Activated CD4-positive, alpha-beta T cell treated with anti-CD3 and anti-CD28 coated beads, Interleukin-2, amount 50 U/mL, for 1 hour (primary cell): ENCODE data around the gene PTGDR2.
A peak's percentile ranks its signal among the peaks of the same experiment; 100 is the strongest.

Experiments
- DNase-seq: peaks from one replicate; pipeline ENCODE4 v3.0.0-alpha.2; 2020

The PTGDR2 gene

GRCh38 chr11:60857378-60858232 lies 1.9 kb upstream of the PTGDR2 start:
- DNase-seq = no peak

DNA sequence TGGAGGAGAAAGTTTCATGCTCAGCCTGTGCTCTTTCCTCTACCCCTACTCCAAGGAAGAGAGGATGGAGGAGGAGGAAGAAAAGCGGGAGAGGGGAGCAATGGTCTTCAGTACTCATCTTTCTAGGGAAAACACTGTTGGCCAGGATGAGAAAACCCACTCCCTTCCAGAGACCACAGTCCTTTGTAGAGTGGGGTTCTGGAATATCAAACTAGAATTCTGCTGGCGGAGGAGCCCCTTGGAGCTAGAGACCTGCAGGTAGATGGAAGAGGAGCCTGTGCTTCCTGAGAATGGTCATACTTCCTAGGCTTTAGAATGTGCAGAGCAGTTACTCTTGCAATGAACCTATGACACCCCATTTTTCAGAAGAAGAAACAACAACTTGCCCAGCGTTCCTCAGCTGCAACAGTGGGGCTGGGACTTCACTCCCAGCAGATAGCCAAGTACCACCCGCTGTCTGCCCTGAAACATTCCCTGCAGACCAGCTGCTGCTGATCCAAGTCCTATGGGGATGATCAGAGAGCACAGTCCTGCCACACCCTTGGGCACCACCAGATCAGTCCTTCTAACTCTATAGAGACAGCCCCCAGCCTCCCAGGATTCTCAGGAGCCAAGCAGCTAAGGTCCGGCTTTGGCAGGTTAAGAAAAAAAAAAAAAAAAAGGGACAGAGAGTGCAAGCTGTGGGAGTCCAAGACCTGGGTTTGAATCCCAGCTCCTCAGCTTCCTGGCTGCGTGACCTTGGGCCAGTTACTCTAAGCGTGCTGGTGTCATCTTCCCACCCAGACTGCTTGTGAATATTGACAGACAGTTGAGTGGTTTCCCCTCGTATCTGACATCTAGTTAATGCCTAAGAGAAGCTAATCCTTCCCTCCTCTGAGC lies 664 bp downstream of the PTGDR2 start:
- DNase-seq = no peak

DNA sequence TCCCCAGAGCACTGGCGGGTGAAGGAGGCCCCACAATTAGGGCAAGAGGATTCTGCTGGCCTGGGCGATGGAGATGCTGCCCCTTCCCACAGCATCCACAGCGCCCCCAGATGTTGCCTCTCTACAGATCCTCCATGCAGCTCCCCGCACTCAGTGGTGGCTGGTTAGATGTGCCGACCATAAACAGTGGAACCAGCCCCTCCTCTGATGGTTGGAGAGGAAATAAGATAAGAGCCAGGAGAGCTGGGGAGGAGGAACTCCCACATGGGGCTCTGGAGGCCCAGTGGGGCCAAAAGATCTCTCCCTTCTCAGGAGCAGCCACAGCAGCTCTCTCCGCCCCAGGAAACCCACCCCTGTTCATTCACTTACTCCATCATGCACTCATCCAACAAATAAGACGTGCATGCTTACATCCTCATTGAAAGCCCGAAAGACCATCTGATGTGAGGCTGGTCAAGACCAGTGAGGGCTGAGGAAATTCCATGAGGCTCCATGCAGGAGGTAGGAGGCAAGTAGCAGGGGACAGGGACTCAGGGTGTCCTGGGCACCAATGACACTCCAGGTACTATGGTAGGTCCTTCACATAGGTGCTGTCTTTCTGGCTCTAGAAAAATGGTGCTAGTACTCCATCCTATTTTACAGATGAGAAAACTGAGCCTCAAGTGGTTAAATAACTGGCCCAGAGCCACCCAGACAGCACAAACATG lies 1.5 kb downstream of the PTGDR2 start:
- no peak for DNase-seq

DNA sequence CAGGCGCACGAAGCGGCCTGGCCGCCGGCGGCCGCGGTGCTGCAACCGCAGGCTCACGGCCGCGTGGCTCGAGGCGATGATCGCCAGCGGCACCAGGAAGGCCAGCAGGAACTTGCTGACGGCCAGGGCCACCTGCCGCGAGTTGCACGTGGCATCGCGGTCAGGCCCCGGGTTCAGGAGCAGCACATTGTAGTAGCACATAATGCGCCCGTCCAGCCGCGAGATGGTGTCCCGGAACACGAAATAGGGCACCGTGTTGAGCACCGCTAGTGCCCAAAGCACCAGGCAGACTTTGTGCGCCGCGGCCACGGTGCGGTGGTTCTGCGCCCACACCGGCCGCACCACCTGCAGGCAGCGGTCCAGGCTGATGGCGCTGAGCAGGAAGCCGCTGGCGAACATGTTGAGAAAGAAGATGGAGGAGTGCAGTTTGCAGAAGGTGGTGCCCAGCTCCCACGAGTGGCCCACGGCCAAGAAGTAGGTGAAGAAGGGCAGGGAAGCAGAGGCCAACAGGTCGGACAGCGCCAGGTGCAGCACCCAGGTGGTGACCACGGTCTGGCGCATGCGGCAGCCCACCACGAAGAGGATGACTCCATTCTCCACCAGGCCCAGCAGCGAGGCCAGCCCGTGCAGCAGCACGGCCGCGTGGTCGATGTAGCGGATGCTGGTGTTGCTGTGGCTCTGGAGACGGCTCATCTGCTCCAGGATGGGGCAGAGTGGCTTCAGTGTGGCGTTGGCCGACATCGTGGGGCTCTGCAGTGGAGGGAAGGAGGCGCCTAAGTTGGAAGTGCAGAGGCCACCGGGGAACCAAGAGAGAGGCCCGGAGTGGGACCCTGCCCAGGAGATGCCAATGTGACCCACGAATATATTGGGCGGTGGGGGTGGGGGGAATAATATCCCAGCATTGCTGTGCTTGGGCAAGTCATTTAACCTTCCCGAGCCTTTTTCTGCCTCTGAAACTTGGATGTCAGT lies 2.5 kb downstream of the PTGDR2 start:
- DNase-seq = no peak

GRCh38 chr11:60852117-60852981 lies 3.4 kb downstream of the PTGDR2 start:
- no peak for DNase-seq

DNA sequence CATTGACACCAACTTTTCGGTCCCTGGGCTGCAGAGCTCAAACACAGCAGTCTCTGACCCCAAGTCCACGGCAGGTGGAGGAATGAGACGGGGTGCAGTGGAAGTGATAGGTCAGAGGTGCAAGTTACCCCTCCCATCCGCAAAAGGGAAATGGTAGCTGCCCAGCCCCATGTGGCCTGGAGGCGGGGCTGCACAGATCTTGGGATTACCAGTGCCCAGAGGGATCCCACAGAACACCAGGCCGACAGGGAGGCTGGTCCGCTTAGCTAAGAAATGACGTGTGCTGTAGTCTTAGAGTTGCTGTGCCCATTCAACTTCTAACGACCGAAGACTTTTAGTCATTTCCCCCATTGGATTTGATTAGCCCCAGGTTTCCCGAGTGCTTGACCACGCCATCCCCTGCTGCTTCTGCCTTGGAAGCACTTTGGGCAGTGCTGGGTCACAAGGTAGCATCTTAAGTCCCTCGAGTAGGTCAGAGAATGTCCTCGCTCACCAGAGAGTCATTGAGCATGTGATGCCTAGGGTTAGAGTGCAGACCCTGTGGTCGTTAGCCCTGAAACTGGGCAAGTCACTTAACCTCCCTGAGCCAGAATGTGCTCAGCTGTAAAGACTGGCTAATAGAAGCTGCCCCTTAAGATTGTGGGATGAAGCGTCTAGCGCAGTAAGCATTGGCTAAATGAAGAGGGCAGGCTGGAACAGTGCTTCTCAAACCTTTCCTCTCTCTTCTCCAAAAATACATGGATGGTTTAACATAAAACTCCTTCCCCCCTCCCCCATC lies 4.2 kb downstream of the PTGDR2 start:
- DNase-seq = no peak

GRCh38 chr11:60849641-60850520 lies 5.9 kb downstream of the PTGDR2 start:
- no peak for DNase-seq

DNA sequence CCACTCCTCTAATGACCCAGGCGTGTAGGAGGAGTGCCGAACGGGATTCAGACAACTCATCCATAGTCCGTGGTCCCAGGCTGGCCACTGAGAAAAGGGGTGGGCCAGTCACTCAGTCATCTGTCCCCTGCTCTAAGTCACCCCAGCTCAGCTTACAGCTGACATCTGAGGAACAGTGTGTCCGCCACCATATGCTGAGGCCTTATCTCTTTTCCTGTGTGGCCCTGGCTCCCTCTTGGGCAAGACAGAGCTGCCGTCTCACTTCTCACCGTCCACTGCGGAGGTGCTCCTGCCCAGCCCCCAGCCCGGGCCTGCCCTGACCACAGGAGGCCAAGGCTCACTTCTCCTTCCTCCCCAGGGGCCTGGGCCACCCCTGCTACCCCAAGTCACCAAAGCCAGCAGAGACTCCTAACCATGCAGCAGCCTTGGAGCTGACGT lies 7.0 kb downstream of the PTGDR2 start:
- DNase-seq = no peak

DNA sequence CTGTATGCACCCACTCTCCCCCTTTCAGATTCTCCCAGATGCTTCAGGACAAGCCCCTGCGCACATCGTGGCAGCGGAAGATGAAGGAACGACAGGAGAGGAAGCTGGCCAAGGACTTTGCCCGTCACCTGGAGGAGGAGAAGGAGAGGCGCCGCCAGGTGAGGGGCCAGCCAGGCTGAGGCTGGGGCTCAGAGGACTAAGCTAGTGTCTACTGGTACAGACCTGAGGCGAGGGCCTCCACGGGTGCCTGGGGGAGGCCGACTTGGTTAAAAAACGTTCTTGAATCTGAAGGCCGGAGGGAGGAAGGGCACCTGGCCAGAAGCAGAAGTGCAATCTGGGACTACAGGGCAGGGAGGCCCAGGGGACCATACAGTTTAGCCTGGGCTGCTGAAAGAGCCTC lies 7.9 kb downstream of the PTGDR2 start:
- no peak for DNase-seq

- no peak for DNase-seq
Measured at GRCh38 chr11:60847281-60847680, 8.5 kb downstream of the PTGDR2 start.

GRCh38 chr11:60845338-60845737 lies 10.4 kb downstream of the PTGDR2 start:
- DNase-seq = no peak

DNA sequence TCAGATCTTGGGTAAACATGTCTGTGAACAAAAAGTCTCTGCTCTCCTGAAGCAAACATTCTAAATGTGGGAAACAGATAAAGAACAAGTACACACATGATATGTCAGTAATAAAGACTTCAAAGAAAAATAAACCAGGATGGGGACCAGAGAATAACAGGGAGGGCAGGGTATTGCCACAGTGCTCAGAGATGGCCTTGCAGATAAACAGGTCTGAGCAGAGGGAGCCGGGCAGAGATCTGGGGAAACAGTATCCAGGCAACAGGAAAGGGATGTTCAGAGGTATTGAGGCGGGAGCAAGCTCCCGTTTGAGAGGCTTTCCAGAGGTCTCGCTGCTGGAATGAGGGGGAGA lies 10.9 kb downstream of the PTGDR2 start:
- no peak for DNase-seq

GRCh38 chr11:60844045-60844869 lies 11.5 kb downstream of the PTGDR2 start:
- DNase-seq = no peak

GRCh38 chr11:60842668-60843600 lies 12.8 kb downstream of the PTGDR2 start:
- DNase-seq = no peak

- DNase-seq = peak; percentile 99
Measured at GRCh38 chr11:60841797-60842667, 13.7 kb downstream of the PTGDR2 start, which contains the start of gene CCDC86. CCDC86 (plus strand) TSS chr11:60842113; CDS start chr11:60842125, 12 bp downstream.
